Measurements from ENCODE around the gene GSG1L2. TPM values are rescaled to one million over a fixed set of nuclear protein-coding genes. Genes with fewer than 3 reads are reported as not detected.

Gene GSG1L2
- total RNA-seq, 1 experiment from 2014 or later, result not detected

DNA sequence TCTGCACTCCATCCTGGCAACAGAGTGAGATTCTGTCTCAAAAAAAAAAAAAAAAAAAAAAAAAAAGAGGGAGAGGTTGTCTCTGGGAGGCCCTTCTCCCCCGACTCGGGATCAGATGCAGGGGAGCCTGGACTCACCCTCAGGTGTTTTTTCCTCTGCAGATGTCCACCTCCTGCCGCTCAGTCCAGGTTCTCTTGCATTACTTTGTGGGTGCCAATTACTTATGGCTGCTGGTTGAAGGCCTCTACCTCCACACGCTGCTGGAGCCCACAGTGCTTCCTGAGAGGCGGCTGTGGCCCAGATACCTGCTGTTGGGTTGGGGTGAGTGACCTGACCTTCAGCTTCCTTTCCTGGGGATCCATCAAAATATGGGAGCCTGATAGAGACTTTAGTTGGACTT lies 37.9 kb upstream of the GSG1L2 start:
- ChIA-PET CTCF (no interaction called here), POLR2A (no interaction called here), RAD21 (ENCODE audit: low non-redundant PET in 1 of 2, low total read pairs in 2 of 2, uncharacterized antibody in 2 of 2, unreplicated experiment in 2 of 2) (no interaction called here)
- BruUV-seq (replicated peaks), result no TSS peak
- Histone ChIP-seq H3K4me2 (ENCODE audit: low read length) (no peak overlapping the region), H3K27ac (ENCODE audit: low read depth, low read length) (no peak overlapping the region), H3K9ac (ENCODE audit: low read length) (no peak overlapping the region), H3K9me2 (ENCODE audit: insufficient read depth) (no peaks in the 10 kb centered on the region), H2AFZ (ENCODE audit: low read depth, low read length, poor library complexity, severe bottlenecking) (no peak overlapping the region), H3K9me3 (ENCODE audit: control insufficient read depth in 1 of 2, insufficient read depth in 1 of 2, low read depth in 1 of 2, low read length in 2 of 2) (peaks cover 0 to 10% of the 10 kb centered on the region in 2 experiments; a peak in 1 of 4 replicates), H3K36me3 (ENCODE audit: control insufficient read depth in 1 of 2, insufficient read depth in 2 of 2, low read length in 2 of 2) (no peaks in the 10 kb centered on the region), H4K20me1 (ENCODE audit: insufficient read depth) (no peaks in the 10 kb centered on the region), H3K4me3 (replicated peaks in 1 of 2; ENCODE audit: low read depth in 1 of 2, low read length in 2 of 2) (no peak overlapping the region), H3K79me2 (ENCODE audit: insufficient read depth, low read length) (no peaks in the 10 kb centered on the region), H3K4me1 (ENCODE audit: control insufficient read depth in 1 of 2, insufficient read depth in 2 of 2, low read length in 2 of 2) (no peaks in the 10 kb centered on the region), H3K27me3 (ENCODE audit: insufficient read depth, low read length) (no peaks in the 10 kb centered on the region)
- DNase-seq (ENCODE audit: low read depth, low spot score), result no peak
- intact Hi-C loops (cut with micrococcal nuclease), result no loop called here
- TF ChIP-seq, protein P1, sequence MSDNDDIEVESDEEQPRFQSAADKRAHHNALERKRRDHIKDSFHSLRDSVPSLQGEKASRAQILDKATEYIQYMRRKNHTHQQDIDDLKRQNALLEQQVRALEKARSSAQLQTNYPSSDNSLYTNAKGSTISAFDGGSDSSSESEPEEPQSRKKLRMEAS (IDR thresholded peaks at IDR 0.05), result no peak
- no peak for TF ChIP-seq EZH2phosphoT487 (IDR thresholded peaks at IDR 0.05; ENCODE audit: borderline replicate concordance)
- no peak for TF ChIP-seq FOSL1 (IDR thresholded peaks at IDR 0.05; ENCODE audit: low read depth)
- TF ChIP-seq YY1 (IDR thresholded peaks at IDR 0.05; ENCODE audit: extremely low read depth, insufficient replicate concordance, low read depth, low read length), result no peak
- TF ChIP-seq, protein P2, sequence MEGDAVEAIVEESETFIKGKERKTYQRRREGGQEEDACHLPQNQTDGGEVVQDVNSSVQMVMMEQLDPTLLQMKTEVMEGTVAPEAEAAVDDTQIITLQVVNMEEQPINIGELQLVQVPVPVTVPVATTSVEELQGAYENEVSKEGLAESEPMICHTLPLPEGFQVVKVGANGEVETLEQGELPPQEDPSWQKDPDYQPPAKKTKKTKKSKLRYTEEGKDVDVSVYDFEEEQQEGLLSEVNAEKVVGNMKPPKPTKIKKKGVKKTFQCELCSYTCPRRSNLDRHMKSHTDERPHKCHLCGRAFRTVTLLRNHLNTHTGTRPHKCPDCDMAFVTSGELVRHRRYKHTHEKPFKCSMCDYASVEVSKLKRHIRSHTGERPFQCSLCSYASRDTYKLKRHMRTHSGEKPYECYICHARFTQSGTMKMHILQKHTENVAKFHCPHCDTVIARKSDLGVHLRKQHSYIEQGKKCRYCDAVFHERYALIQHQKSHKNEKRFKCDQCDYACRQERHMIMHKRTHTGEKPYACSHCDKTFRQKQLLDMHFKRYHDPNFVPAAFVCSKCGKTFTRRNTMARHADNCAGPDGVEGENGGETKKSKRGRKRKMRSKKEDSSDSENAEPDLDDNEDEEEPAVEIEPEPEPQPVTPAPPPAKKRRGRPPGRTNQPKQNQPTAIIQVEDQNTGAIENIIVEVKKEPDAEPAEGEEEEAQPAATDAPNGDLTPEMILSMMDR (IDR thresholded peaks at IDR 0.05 in 2 of 3, conservative IDR thresholded peaks at IDR 0.05 in 1 of 3; ENCODE audit: borderline replicate concordance in 1 of 3, insufficient read depth in 1 of 3, low read depth in 2 of 3, low read length in 2 of 3), result no peak
- TF ChIP-seq EGR1 (IDR thresholded peaks at IDR 0.05; ENCODE audit: low read depth), result no peak
- no peak for TF ChIP-seq POLR2A (IDR thresholded peaks at IDR 0.05; ENCODE audit: borderline replicate concordance, extremely low read depth, insufficient read depth, insufficient read length)
- no peak for TF ChIP-seq EZH2 (IDR thresholded peaks at IDR 0.05)
- TF ChIP-seq SIN3A (IDR thresholded peaks at IDR 0.05; ENCODE audit: low read depth), result no peak
- TF ChIP-seq, protein P3, sequence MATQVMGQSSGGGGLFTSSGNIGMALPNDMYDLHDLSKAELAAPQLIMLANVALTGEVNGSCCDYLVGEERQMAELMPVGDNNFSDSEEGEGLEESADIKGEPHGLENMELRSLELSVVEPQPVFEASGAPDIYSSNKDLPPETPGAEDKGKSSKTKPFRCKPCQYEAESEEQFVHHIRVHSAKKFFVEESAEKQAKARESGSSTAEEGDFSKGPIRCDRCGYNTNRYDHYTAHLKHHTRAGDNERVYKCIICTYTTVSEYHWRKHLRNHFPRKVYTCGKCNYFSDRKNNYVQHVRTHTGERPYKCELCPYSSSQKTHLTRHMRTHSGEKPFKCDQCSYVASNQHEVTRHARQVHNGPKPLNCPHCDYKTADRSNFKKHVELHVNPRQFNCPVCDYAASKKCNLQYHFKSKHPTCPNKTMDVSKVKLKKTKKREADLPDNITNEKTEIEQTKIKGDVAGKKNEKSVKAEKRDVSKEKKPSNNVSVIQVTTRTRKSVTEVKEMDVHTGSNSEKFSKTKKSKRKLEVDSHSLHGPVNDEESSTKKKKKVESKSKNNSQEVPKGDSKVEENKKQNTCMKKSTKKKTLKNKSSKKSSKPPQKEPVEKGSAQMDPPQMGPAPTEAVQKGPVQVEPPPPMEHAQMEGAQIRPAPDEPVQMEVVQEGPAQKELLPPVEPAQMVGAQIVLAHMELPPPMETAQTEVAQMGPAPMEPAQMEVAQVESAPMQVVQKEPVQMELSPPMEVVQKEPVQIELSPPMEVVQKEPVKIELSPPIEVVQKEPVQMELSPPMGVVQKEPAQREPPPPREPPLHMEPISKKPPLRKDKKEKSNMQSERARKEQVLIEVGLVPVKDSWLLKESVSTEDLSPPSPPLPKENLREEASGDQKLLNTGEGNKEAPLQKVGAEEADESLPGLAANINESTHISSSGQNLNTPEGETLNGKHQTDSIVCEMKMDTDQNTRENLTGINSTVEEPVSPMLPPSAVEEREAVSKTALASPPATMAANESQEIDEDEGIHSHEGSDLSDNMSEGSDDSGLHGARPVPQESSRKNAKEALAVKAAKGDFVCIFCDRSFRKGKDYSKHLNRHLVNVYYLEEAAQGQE (IDR thresholded peaks at IDR 0.05; ENCODE audit: low read depth), result no peak
- no peak for TF ChIP-seq POLR2AphosphoS5 (IDR thresholded peaks at IDR 0.05; ENCODE audit: low read depth, low read length)
- no peak for TF ChIP-seq SP1 (IDR thresholded peaks at IDR 0.05; ENCODE audit: low read depth)
- TF ChIP-seq, protein P4, sequence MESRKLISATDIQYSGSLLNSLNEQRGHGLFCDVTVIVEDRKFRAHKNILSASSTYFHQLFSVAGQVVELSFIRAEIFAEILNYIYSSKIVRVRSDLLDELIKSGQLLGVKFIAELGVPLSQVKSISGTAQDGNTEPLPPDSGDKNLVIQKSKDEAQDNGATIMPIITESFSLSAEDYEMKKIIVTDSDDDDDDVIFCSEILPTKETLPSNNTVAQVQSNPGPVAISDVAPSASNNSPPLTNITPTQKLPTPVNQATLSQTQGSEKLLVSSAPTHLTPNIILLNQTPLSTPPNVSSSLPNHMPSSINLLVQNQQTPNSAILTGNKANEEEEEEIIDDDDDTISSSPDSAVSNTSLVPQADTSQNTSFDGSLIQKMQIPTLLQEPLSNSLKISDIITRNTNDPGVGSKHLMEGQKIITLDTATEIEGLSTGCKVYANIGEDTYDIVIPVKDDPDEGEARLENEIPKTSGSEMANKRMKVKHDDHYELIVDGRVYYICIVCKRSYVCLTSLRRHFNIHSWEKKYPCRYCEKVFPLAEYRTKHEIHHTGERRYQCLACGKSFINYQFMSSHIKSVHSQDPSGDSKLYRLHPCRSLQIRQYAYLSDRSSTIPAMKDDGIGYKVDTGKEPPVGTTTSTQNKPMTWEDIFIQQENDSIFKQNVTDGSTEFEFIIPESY (IDR thresholded peaks at IDR 0.05; ENCODE audit: extremely low read depth, insufficient replicate concordance, low read length), result no peak
- no peak for TF ChIP-seq ELF1 (IDR thresholded peaks at IDR 0.05; ENCODE audit: borderline replicate concordance, low read depth)
- ATAC-seq, result no peak
